GM21786 (cell line): ENCODE measurements around the gene DAAM1.

Source experiments
- ATAC-seq: cut with Tn5 transposase; IDR thresholded peaks from one replicate; pipeline ENCODE4 v1.9.1; 2021; ENCODE audit not compliant: unreplicated experiment

The DAAM1 gene

DNA sequence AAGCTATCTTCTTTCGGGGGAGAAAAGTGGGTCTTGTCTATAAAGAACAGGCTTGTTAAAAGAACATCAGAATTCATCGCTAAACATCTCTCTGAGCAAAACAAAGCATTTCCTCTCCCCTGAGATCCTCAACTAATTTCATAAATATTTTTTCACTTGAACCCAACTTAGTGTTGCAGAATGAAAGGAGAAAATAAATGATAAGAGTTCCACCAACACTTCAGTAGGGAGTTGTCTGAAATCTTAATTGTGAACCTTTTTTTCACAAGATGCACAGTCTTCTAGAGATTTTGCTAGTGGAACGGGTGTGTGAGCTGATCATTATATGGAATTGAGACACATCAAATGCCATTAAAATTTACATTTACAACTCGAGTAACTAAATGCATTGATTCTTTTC lies 1.3 kb upstream of the DAAM1 start:
- ATAC-seq: no peak

- ATAC-seq: peak; percentile 15
Measured at GRCh38 chr14:59187802-59188460, 536 bp upstream of the DAAM1 start.

DNA sequence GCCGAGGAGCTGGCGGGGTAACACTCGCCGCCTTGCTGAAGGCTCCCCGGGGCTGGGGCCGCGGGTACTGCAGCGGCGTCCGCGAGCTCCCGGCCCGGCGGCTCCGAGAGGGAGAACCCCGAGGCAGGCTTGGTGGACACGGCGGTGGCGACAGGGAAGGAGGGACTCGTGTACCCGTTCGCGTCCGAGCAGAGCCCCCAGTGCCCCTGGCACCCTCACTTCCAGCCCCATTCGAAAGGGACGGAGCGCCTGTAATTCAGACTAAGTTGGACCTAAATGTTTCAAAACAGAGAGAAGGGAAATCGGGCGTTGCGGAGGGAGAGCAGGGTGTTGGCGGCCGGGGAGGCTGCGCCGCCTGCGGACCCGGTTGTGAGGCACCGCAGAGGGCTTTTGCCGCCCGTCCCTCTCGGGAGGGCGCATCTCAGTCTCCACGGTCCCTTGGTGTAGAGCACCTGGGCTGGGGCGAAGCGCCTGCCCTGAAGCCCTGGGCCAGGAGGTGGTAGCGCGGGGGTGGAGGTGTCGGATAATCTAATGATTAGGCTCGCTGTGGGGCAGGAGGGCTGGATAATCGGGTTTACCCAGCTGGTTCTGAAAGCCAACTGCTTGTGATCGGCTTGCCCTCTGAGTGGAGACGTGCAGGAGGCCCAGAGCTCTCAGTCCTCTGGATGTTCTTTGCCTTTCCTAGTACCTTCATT lies 771 bp downstream of the DAAM1 start:
- ATAC-seq: peak; percentile 8

GRCh38 chr14:59189786-59190368 lies 1.4 kb downstream of the DAAM1 start:
- peak; percentile 53 for ATAC-seq

GRCh38 chr14:59190372-59190771 lies 1.9 kb downstream of the DAAM1 start:
- ATAC-seq: no peak

GRCh38 chr14:59195912-59196311 lies 7.4 kb downstream of the DAAM1 start:
- no peak for ATAC-seq

DNA sequence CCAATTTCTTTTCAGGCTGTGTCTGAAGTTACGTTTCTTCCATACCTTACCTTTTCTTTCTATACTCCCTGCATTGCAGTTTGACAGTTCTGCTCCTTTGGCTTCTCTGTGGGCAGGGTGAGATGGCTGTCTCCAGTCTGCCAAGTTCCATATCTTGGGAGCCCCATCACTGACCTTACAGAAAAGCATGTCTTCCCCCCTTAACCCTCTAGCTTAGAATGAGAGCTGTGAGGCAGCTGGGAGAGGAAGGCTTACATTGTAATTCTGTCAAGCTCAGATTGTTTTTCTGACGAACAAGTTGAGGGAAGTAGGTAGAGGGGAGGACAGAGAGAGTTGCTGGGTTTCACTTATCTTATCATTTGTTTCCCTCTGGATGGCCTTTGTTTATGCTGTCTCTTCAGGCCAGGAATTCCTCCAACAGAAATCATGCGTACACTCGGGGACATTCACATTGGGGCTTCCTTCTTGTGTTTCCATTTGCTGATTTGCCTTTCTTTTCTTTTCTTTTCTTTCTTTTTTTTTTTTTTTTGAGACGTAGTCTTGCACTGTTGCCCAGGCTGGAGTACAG lies 9.3 kb downstream of the DAAM1 start:
- no peak for ATAC-seq

DNA sequence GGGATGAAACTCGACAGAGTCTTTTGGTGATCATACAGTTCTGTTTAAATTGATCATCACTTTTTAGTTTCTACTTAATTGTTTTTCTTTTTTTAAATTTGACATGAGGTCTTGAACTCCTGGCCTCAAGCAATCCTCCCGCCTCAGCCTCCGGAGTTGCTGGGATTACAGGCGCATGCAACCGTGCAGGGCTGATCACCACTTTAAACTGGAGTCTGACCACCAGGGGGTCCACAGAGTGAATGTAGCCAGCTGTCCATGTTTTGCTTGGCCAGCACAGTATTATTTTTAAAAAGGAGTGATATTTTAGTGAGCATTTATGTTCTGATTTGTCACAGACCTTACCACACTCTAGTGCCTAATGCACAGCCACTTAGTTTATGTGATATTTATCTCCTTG lies 10.7 kb downstream of the DAAM1 start:
- ATAC-seq: no peak

GRCh38 chr14:59199614-59200013 lies 11.1 kb downstream of the DAAM1 start:
- no peak for ATAC-seq

GRCh38 chr14:59200195-59200594 lies 11.7 kb downstream of the DAAM1 start:
- ATAC-seq: no peak

GRCh38 chr14:59202031-59202430 lies 13.6 kb downstream of the DAAM1 start:
- no peak for ATAC-seq

DNA sequence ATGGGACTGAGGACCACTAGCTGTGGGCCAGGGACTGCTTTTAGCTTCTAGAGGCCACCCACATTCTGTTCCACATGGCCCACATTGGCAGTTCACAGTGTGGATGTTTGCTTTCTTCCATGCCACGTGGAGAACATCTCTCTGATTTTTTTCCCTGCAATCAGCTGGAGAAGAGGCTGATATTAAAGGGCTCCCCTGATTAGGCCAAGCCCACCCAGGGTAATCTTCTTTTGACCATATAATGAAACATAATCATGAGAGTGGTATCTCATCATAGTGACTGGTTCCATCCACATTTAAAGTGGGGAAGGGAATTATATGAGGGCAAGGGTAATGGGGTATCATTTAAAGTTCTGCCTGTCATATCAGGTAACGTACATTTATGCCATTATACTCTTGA lies 15.8 kb downstream of the DAAM1 start:
- ATAC-seq: no peak

GRCh38 chr14:59206892-59207291 lies 18.4 kb downstream of the DAAM1 start:
- ATAC-seq: no peak

GRCh38 chr14:59207506-59207933 lies 19.1 kb downstream of the DAAM1 start:
- ATAC-seq: peak; percentile 53

- no peak for ATAC-seq
Measured at GRCh38 chr14:59208224-59208814, 19.9 kb downstream of the DAAM1 start.

- no peak for ATAC-seq
Measured at GRCh38 chr14:59208954-59209353, 20.5 kb downstream of the DAAM1 start.

DNA sequence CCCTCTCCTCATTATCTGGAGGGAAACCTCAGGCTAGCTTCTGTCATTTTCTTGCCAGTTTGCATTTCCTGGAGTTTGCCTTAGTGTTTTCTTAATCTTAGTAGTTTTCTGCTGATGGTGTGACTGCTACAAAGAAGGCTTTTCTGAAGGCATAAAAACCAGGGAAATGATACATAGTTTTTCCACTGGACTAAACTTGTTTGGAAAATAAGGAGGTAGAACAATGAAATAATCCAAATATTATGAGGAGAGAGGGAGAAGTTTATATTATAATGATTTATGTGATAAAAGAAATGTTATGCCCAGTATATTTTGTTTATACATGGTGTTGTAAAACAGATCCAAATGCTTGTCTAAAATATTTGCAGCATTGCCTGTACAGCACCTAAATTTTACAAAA lies 22.2 kb downstream of the DAAM1 start:
- no peak for ATAC-seq

DNA sequence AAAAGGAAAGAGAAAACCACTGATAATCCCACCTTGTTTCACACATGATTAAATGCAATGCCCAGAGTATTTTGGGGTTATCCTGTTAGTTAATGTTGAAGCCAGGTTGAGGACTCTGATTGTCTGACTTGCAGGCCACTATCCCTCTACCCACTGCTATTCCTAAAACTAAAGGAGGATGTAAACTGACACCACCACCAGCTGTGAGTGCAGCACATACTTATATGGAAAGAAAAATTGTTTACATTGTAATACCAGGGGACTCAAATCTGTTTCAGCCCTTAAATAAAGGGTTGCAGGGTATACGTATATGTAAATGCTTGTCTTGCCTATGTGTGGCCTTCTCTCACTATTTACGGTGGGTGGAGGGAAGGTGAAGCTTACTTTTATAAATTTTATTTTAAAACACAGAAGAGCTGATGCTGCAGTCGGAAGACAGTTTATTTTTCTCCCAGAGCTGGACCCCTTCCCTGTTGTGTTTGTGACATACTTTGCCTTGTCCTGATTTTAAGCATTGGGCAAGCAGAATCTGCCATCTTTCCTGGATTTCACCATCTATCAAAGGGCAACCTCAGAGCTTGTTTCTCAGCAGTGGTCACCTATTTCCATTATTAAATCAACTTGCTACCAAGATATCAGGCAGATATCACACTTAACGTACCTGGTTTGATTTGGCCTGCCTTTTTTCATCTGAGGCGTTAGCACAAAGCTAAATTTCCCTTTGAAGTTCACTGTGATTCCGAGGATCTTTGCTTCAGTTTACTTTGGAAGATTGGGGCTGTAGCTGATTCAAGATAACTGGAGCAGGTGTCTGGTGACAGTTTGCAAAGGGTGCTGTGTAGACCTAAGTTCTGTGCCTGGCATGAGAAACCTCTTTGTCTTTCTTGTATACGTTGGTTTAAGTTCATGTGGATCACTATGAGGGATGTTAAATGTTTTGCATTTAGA lies 25.2 kb downstream of the DAAM1 start:
- ATAC-seq: no peak

DNA sequence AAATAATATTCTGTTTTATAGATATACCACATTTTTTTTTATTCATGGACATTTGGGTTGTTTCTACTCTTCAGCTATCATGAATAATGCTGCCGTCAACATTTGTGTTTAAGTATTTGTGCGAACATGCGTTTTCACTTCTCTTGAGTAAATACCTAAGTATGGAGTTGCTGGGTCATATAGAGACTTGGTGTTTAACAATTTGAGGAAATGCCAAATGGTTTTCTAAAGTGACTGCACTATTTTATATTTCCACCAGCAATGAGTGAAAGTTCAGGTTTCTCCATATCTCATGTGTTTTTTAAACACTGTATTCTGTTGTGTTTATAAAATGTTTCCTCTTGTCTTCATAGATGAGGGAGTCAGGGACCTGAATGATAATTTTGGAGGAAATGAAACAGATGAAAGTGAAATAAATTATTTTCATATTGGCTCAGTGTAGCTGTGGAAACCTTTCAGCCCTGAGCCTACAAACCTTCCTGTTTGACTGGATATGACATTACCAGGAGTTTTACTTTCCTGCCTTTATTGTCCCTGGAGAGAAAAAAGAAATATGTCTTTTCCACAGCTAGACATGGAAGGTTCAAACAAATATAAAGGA lies 26.3 kb downstream of the DAAM1 start:
- peak; percentile 70 for ATAC-seq

- peak; percentile 16 for ATAC-seq
Measured at GRCh38 chr14:59215322-59215721, 26.9 kb downstream of the DAAM1 start.
